ENCODE results near the gene AKNA. TPM values are rescaled to one million over a fixed set of nuclear protein-coding genes. Genes with fewer than 3 reads are reported as not detected.

The AKNA gene
- 5.7 and 11.2 TPM in 2 replicates for total RNA-seq (2012; rRNA removed)

- Histone ChIP-seq H3K4me1 (ENCODE audit: control insufficient read depth, insufficient read depth, low read length) (peaks cover 55% of the 10 kb centered on the region), H3K27me3 (ENCODE audit: control insufficient read depth, insufficient read depth, low read length) (no peaks in the 10 kb centered on the region), H3K4me2 (ENCODE audit: low read length) (peak within 1 kb of the TSS; percentile 99), H3K9ac (ENCODE audit: low read depth, low read length) (peak within 1 kb of the TSS; percentile 88), H3K9me3 (replicated peaks; ENCODE audit: low read length) (no peaks in the 10 kb centered on the region), H3K4me3 (ENCODE audit: low read length) (peak within 1 kb of the TSS; percentile 77), H3K36me3 (ENCODE audit: insufficient read depth, low read length) (no peaks in the 10 kb centered on the region)
Measured at GRCh38 chr9:114387680-114388356, at the start of gene AKNA. Gene AKNA (minus strand): TSS chr9:114387982. CDS start chr9:114381333, 6,649 bp downstream.

DNA sequence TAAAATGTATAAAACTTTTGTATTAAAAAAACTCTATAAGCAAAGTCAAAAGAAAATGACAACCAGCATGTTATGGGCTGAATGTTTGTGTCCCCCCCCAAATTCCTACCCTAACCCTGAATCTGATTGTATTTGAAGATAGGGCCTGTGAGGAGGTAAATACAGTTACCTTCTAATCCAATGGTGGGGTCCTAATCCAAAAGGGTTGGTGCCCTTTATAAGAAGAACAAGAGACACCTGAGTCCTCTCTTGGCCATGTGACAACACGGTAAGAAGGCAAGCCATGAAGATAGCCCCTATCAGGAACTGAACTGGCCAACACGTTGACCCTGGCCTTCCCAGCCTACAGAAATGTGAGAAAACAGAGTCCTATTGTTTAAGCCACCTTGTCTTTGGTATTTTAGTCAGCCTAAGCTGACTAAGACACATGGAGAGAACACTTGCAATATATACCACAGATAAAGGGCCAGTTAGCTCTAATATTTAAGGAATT, 49.7 kb upstream of the AKNA start:
- no peaks in the 10 kb centered on the region for H3K36me3 ChIP-seq (ENCODE audit: insufficient read depth, low read length)
- H3K4me2 ChIP-seq (ENCODE audit: low read length): no peak overlapping the region
- no peak overlapping the region for H3K9ac ChIP-seq (ENCODE audit: low read depth, low read length)
- H3K9me3 ChIP-seq (replicated peaks; ENCODE audit: low read length): no peaks in the 10 kb centered on the region
- H3K4me1 ChIP-seq (ENCODE audit: control insufficient read depth, insufficient read depth, low read length): no peaks in the 10 kb centered on the region
- peaks cover 7% of the 10 kb centered on the region for H3K27me3 ChIP-seq (ENCODE audit: control insufficient read depth, insufficient read depth, low read length)
- H3K4me3 ChIP-seq (ENCODE audit: low read length): no peak overlapping the region

DNA sequence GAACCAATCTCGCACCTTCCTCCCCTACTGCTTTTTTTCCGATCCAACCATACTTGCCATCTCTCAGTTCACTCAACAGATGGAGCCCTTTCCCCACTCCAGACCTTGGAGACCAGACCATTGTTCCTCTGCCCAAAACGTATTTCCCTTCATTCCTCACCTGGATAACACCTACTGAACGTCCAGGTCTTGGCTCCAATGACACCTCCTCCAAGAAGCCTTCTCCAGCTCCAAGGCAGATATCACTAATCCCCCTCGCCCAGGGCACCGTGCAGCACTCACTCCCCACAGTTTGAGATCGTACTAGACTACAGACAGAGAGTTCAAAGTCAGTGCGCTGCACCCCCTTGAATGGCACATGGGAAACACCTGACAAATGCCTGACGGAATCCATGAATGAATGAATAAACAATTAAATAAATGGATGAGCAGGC, 47.1 kb upstream of the AKNA start:
- H3K4me2 ChIP-seq (ENCODE audit: low read length): no peak overlapping the region
- no peak overlapping the region for H3K9ac ChIP-seq (ENCODE audit: low read depth, low read length)
- peaks cover 32% of the 10 kb centered on the region for H3K27me3 ChIP-seq (ENCODE audit: control insufficient read depth, insufficient read depth, low read length)
- no peaks in the 10 kb centered on the region for H3K36me3 ChIP-seq (ENCODE audit: insufficient read depth, low read length)
- no peaks in the 10 kb centered on the region for H3K9me3 ChIP-seq (replicated peaks; ENCODE audit: low read length)
- no peak overlapping the region for H3K4me3 ChIP-seq (ENCODE audit: low read length)
- H3K4me1 ChIP-seq (ENCODE audit: control insufficient read depth, insufficient read depth, low read length): no peaks in the 10 kb centered on the region

DNA sequence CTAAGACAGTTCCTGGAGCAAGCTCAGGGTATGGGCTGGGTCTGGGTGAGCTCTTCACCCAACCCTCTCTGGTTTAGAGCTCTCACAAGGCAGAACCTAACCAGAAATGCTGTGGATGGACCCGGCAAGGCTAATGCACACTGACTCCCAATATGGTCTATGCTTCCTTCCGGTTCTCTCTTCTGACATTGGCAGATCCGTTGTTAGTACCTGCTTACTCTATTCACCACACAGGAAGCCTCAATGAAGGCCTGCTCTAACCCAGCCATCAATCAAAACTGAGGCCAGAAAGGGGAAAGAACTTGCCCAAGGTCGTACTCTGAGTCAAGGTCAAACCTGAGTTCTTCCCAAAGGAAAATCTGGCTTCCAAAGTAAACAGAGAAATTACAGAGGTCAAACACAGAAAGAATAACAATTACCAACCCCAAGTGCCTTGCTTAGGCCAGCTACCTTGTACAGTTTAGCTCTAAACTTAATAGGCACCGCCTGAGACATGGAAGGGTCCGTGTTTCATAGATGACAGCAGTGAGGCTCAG, 46.0 kb upstream of the AKNA start:
- Histone ChIP-seq H3K4me1 (ENCODE audit: control insufficient read depth, insufficient read depth, low read length) (no peaks in the 10 kb centered on the region), H3K4me2 (ENCODE audit: low read length) (no peak overlapping the region), H3K27me3 (ENCODE audit: control insufficient read depth, insufficient read depth, low read length) (peaks cover 42% of the 10 kb centered on the region), H3K9ac (ENCODE audit: low read depth, low read length) (no peak overlapping the region), H3K36me3 (ENCODE audit: insufficient read depth, low read length) (no peaks in the 10 kb centered on the region), H3K9me3 (replicated peaks; ENCODE audit: low read length) (no peaks in the 10 kb centered on the region), H3K4me3 (ENCODE audit: low read length) (no peak overlapping the region)

DNA sequence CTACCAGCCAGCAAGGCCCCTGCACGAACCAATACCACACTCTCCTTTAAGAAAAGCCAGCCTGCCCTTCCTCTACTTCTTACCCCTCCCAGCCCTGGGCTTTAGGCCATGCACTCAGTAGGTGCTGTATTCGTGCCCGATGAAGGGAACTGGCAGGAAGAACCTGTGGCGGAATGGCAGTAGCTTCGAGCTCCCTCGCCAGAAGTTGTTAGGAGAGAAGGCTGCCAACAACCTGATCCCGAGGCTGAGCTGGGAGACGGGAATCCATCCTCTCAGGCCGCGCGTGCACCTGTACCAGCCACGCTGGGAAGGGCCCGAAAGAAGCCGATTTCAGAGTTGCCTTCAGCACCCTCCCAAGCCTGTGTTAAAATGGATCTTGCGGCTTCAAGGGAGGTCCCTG, 45.3 kb upstream of the AKNA start:
- no peaks in the 10 kb centered on the region for H3K36me3 ChIP-seq (ENCODE audit: insufficient read depth, low read length)
- H3K27me3 ChIP-seq (ENCODE audit: control insufficient read depth, insufficient read depth, low read length): peaks cover 45% of the 10 kb centered on the region
- H3K9ac ChIP-seq (ENCODE audit: low read depth, low read length): no peak overlapping the region
- H3K9me3 ChIP-seq (replicated peaks; ENCODE audit: low read length): no peaks in the 10 kb centered on the region
- H3K4me3 ChIP-seq (ENCODE audit: low read length): no peak overlapping the region
- H3K4me1 ChIP-seq (ENCODE audit: control insufficient read depth, insufficient read depth, low read length): no peaks in the 10 kb centered on the region
- H3K4me2 ChIP-seq (ENCODE audit: low read length): no peak overlapping the region

- H3K4me1 ChIP-seq (ENCODE audit: control insufficient read depth, insufficient read depth, low read length): no peaks in the 10 kb centered on the region
- peaks cover 49% of the 10 kb centered on the region for H3K27me3 ChIP-seq (ENCODE audit: control insufficient read depth, insufficient read depth, low read length)
- no peak overlapping the region for H3K4me2 ChIP-seq (ENCODE audit: low read length)
- H3K4me3 ChIP-seq (ENCODE audit: low read length): no peak overlapping the region
- no peaks in the 10 kb centered on the region for H3K36me3 ChIP-seq (ENCODE audit: insufficient read depth, low read length)
- no peaks in the 10 kb centered on the region for H3K9me3 ChIP-seq (replicated peaks; ENCODE audit: low read length)
- no peak overlapping the region for H3K9ac ChIP-seq (ENCODE audit: low read depth, low read length)
Measured at GRCh38 chr9:114432323-114433067, 44.7 kb upstream of the AKNA start.

- no peaks in the 10 kb centered on the region for H3K9me3 ChIP-seq (replicated peaks; ENCODE audit: low read length)
- no peak overlapping the region for H3K4me3 ChIP-seq (ENCODE audit: low read length)
- no peaks in the 10 kb centered on the region for H3K4me1 ChIP-seq (ENCODE audit: control insufficient read depth, insufficient read depth, low read length)
- H3K4me2 ChIP-seq (ENCODE audit: low read length): no peak overlapping the region
- peaks cover 53% of the 10 kb centered on the region for H3K27me3 ChIP-seq (ENCODE audit: control insufficient read depth, insufficient read depth, low read length)
- H3K36me3 ChIP-seq (ENCODE audit: insufficient read depth, low read length): no peaks in the 10 kb centered on the region
- H3K9ac ChIP-seq (ENCODE audit: low read depth, low read length): no peak overlapping the region
Measured at GRCh38 chr9:114431770-114432169, 44.0 kb upstream of the AKNA start.

- no peak overlapping the region for H3K4me3 ChIP-seq (ENCODE audit: low read length)
Measured at GRCh38 chr9:114431003-114431402, 43.2 kb upstream of the AKNA start.

GRCh38 chr9:114430457-114430856, 42.7 kb upstream of the AKNA start:
- Histone ChIP-seq H3K27me3 (ENCODE audit: control insufficient read depth, insufficient read depth, low read length) (peaks cover 61% of the 10 kb centered on the region), H3K9ac (ENCODE audit: low read depth, low read length) (no peak overlapping the region), H3K4me2 (ENCODE audit: low read length) (no peak overlapping the region)

More at GRCh38 chr9:114431003-114431402, 43.2 kb upstream of the AKNA start:
- H3K9me3 ChIP-seq (replicated peaks; ENCODE audit: low read length): no peaks in the 10 kb centered on the region
- H3K36me3 ChIP-seq (ENCODE audit: insufficient read depth, low read length): no peaks in the 10 kb centered on the region
- peaks cover 56% of the 10 kb centered on the region for H3K27me3 ChIP-seq (ENCODE audit: control insufficient read depth, insufficient read depth, low read length)
- H3K4me1 ChIP-seq (ENCODE audit: control insufficient read depth, insufficient read depth, low read length): no peaks in the 10 kb centered on the region
- no peak overlapping the region for H3K9ac ChIP-seq (ENCODE audit: low read depth, low read length)
- no peak overlapping the region for H3K4me2 ChIP-seq (ENCODE audit: low read length)

GRCh38 chr9:114429488-114429887, 41.7 kb upstream of the AKNA start:
- no peak overlapping the region for H3K4me2 ChIP-seq (ENCODE audit: low read length)
- no peak overlapping the region for H3K9ac ChIP-seq (ENCODE audit: low read depth, low read length)
- no peak overlapping the region for H3K4me3 ChIP-seq (ENCODE audit: low read length)
- H3K4me1 ChIP-seq (ENCODE audit: control insufficient read depth, insufficient read depth, low read length): no peaks in the 10 kb centered on the region
- no peaks in the 10 kb centered on the region for H3K36me3 ChIP-seq (ENCODE audit: insufficient read depth, low read length)
- no peaks in the 10 kb centered on the region for H3K9me3 ChIP-seq (replicated peaks; ENCODE audit: low read length)
- H3K27me3 ChIP-seq (ENCODE audit: control insufficient read depth, insufficient read depth, low read length): peaks cover 64% of the 10 kb centered on the region

More at GRCh38 chr9:114430457-114430856, 42.7 kb upstream of the AKNA start:
- H3K9me3 ChIP-seq (replicated peaks; ENCODE audit: low read length): no peaks in the 10 kb centered on the region
- no peaks in the 10 kb centered on the region for H3K4me1 ChIP-seq (ENCODE audit: control insufficient read depth, insufficient read depth, low read length)
- no peak overlapping the region for H3K4me3 ChIP-seq (ENCODE audit: low read length)
- H3K36me3 ChIP-seq (ENCODE audit: insufficient read depth, low read length): no peaks in the 10 kb centered on the region

GRCh38 chr9:114428466-114428865, 40.7 kb upstream of the AKNA start:
- Histone ChIP-seq H3K27me3 (ENCODE audit: control insufficient read depth, insufficient read depth, low read length) (peaks cover 67% of the 10 kb centered on the region), H3K4me3 (ENCODE audit: low read length) (no peak overlapping the region), H3K4me2 (ENCODE audit: low read length) (no peak overlapping the region), H3K9ac (ENCODE audit: low read depth, low read length) (no peak overlapping the region), H3K4me1 (ENCODE audit: control insufficient read depth, insufficient read depth, low read length) (no peaks in the 10 kb centered on the region), H3K36me3 (ENCODE audit: insufficient read depth, low read length) (no peaks in the 10 kb centered on the region), H3K9me3 (replicated peaks; ENCODE audit: low read length) (no peaks in the 10 kb centered on the region)

All from skeletal muscle satellite cell (primary cell).